IMR-90 (cell line): ENCODE data around the gene ST3GAL5. TPM values are rescaled to one million over a fixed set of nuclear protein-coding genes. Genes with fewer than 3 reads are reported as not detected.
A peak's percentile ranks its signal among the peaks of the same experiment; 100 is the strongest.

ENCODE experiments used
- ATAC-seq: fragments of 200-7000 bp; cut with Tn5 transposase; 2 replicates; pipeline ENCODE4 v1.9.1; 2020; ENCODE audit warnings: low read depth, mild to moderate bottlenecking, moderate library complexity
- BruUV-seq: library from RNA; stranded (reverse); fragments of 400-500 nt; replicated peaks from 2 replicates; lab custom pipeline; 2021; lab: Mats Ljungman, UMichigan
- CTCF ChIA-PET: fragments of 300-600 bp; formaldehyde crosslinking; extraction: SDS; loops from one replicate; lab custom pipeline; 2021; ENCODE audit warnings: antibody characterized with exemption; lab: Yijun Ruan, JAX
- POLR2A ChIA-PET: fragments of 300-600 bp; sonication (Branson Sonifier 250); formaldehyde crosslinking; loops from one replicate; lab custom pipeline; 2022; ENCODE audit warnings: antibody characterized with exemption; ENCODE audit not compliant: unreplicated experiment; lab: Charles Lee
- DNase-seq: peaks from one replicate; pipeline ENCODE4 v3.0.0; 2013
- H2AFZ ChIP-seq: replicated peaks from 2 replicates; pipeline ENCODE3; 2013; ENCODE audit warnings: low read length, mild to moderate bottlenecking; ENCODE audit not compliant: poor library complexity
- H2AK5ac ChIP-seq: 2 replicates; pipeline ENCODE4 v1.6.1; 2013; ENCODE audit warnings: low read depth, low read length, inconsistent platforms
- H2AK9ac ChIP-seq: replicated peaks from 2 replicates; pipeline ENCODE3; 2013; ENCODE audit warnings: mild to moderate bottlenecking, low read depth, low read length, moderate library complexity; ENCODE audit not compliant: poor library complexity
- H2BK120ac ChIP-seq: 2 replicates; pipeline ENCODE4 v1.6.1; 2013; ENCODE audit warnings: low read depth, low read length, inconsistent platforms
- H2BK15ac ChIP-seq: 3 replicates; pipeline ENCODE4 v1.6.1; 2013; ENCODE audit warnings: low read depth, low read length, inconsistent platforms
- H2BK20ac ChIP-seq: 2 replicates; pipeline ENCODE4 v1.6.1; 2013; ENCODE audit warnings: low read depth, mild to moderate bottlenecking, inconsistent platforms, low read length, moderate library complexity
- H2BK5ac ChIP-seq: 2 replicates; pipeline ENCODE4 v1.6.1; 2013; ENCODE audit warnings: mild to moderate bottlenecking, low read depth, low read length, inconsistent platforms; ENCODE audit not compliant: poor library complexity, severe bottlenecking
- H3K14ac ChIP-seq: replicated peaks from 2 replicates; pipeline ENCODE4 v1.6.1; 2013; ENCODE audit warnings: low read depth, low read length, inconsistent platforms
- H3K18ac ChIP-seq: 2 replicates; pipeline ENCODE4 v1.6.1; 2013; ENCODE audit warnings: low read depth, low read length, control low read depth
- H3K23ac ChIP-seq: 2 replicates; pipeline ENCODE4 v1.6.1; 2013; ENCODE audit warnings: low read depth, low read length, inconsistent platforms
- H3K27ac ChIP-seq: 2 replicates; pipeline ENCODE4 v1.5.1; 2013; ENCODE audit warnings: mild to moderate bottlenecking, control low read depth, low read length; ENCODE audit not compliant: insufficient read depth
- H3K27me3 ChIP-seq: 2 replicates; pipeline ENCODE4 v1.6.1; 2013; ENCODE audit warnings: low read length; ENCODE audit not compliant: control insufficient read depth, insufficient read depth
- H3K36me3 ChIP-seq: 2 replicates; pipeline ENCODE4 v1.6.1; 2013; ENCODE audit warnings: low read length, mixed read lengths; ENCODE audit not compliant: control insufficient read depth, insufficient read depth
- H3K4ac ChIP-seq: 2 replicates; pipeline ENCODE4 v1.6.1; 2013; ENCODE audit warnings: low read depth, low read length, inconsistent platforms
- H3K4me1 ChIP-seq: 2 replicates; pipeline ENCODE4 v1.6.1; 2013; ENCODE audit warnings: low read length, mixed read lengths; ENCODE audit not compliant: control insufficient read depth, insufficient read depth
- H3K4me2 ChIP-seq: 2 replicates; pipeline ENCODE4 v1.6.1; 2013; ENCODE audit warnings: low read depth, mild to moderate bottlenecking, control low read depth, low read length, moderate library complexity
- H3K4me3 ChIP-seq: 2 replicates; pipeline ENCODE4 v1.5.1; 2013; ENCODE audit warnings: low read depth, mild to moderate bottlenecking, control low read depth, low read length, moderate library complexity; ENCODE audit not compliant: insufficient read depth
- H3K56ac ChIP-seq: 2 replicates; pipeline ENCODE4 v1.6.1; 2013; ENCODE audit warnings: low read length, inconsistent platforms; ENCODE audit not compliant: insufficient read depth; ENCODE audit errors: extremely low read depth
- H3K79me1 ChIP-seq, 2 experiments: 2 replicates each; pipeline ENCODE4 v1.6.1; 2013; ENCODE audit warnings: low read length in 2 of 2, inconsistent platforms in 1 of 2, low read depth in 1 of 2
- H3K9ac ChIP-seq: 2 replicates; pipeline ENCODE4 v1.6.1; 2013; ENCODE audit warnings: low read depth, low read length, control low read depth
- H3K9me1 ChIP-seq: 2 replicates; pipeline ENCODE4 v1.6.1; 2013; ENCODE audit warnings: low read length, inconsistent platforms; ENCODE audit not compliant: insufficient read depth
- H3K9me3 ChIP-seq: 2 replicates; pipeline ENCODE4 v1.6.1; 2013; ENCODE audit warnings: low read length; ENCODE audit not compliant: control insufficient read depth, insufficient read depth
- H4K20me1 ChIP-seq: 2 replicates; pipeline ENCODE4 v1.6.1; 2013; ENCODE audit warnings: low read length, inconsistent platforms; ENCODE audit not compliant: insufficient read depth
- H4K5ac ChIP-seq: 2 replicates; pipeline ENCODE4 v1.6.1; 2013; ENCODE audit warnings: mild to moderate bottlenecking, low read depth, low read length, control low read depth
- H4K8ac ChIP-seq, 2 experiments: 2 replicates each; pipeline ENCODE4 v1.6.1; 2013; ENCODE audit warnings: low read depth in 2 of 2, low read length in 2 of 2, control low read depth in 1 of 2, inconsistent platforms in 1 of 2
- H4K91ac ChIP-seq: 2 replicates; pipeline ENCODE4 v1.6.1; 2013; ENCODE audit warnings: low read depth, low read length, inconsistent platforms; ENCODE audit not compliant: insufficient read depth
- CEBPB ChIP-seq: IDR thresholded peaks from 2 replicates; pipeline ENCODE4 v1.6.1; 2012; ENCODE audit warnings: low read depth, low read length, improper control_type of control experiment
- FOS ChIP-seq: fragments of 150-350 bp; IDR thresholded peaks from 2 replicates; pipeline ENCODE4 v1.6.1; 2016; ENCODE audit warnings: low read depth, low read length
- MAZ ChIP-seq: IDR thresholded peaks from 2 replicates; pipeline ENCODE4 v1.6.1; 2012; ENCODE audit warnings: low read depth, mild to moderate bottlenecking, low read length, improper control_type of control experiment, moderate library complexity, borderline replicate concordance
- NFE2L2 ChIP-seq: fragments of 150-350 bp; IDR thresholded peaks from 2 replicates; pipeline ENCODE4 v1.6.1; 2016; ENCODE audit warnings: low read depth, mild to moderate bottlenecking, low read length
- POLR2A ChIP-seq: IDR thresholded peaks from 2 replicates; pipeline ENCODE4 v1.6.1; 2012; ENCODE audit warnings: mild to moderate bottlenecking, low read depth, low read length
- RCOR1 ChIP-seq: IDR thresholded peaks from 2 replicates; pipeline ENCODE4 v1.6.1; 2012; ENCODE audit warnings: mild to moderate bottlenecking, low read length, improper control_type of control experiment; ENCODE audit not compliant: insufficient replicate concordance
- SMC3 ChIP-seq: fragments of 150-350 bp; IDR thresholded peaks from 2 replicates; pipeline ENCODE4 v1.6.1; 2016; ENCODE audit warnings: low read depth, mild to moderate bottlenecking, antibody characterized with exemption, low read length, moderate library complexity
- WGBS, 2 experiments: methylation state at CpG; one replicate each; pipeline versions ENCODE4 v1.1.5 to v1.1.7; 2013; ENCODE audit warnings: missing lambda C conversion rate in 2 of 2; ENCODE audit not compliant: insufficient read length in 1 of 2; ENCODE audit errors: extremely low coverage in 2 of 2; 5-methylcytosine and 5-hydroxymethylcytosine counted together
- dilution Hi-C: fragments of 300-500 bp; cut with HindIII; formaldehyde crosslinking; loops from one replicate; pipeline ENCODE4 v1.14.3; 2018; ENCODE audit warnings: low sequenced_read_pairs; ENCODE audit not compliant: unreplicated experiment
- in situ Hi-C: fragments of 300-500 bp; cut with MboI; formaldehyde crosslinking; loops from 3 replicates; pipeline ENCODE4 v1.14.3; 2019; ENCODE audit warnings: low sequenced_read_pairs, inconsistent platforms, mixed read lengths
- intact Hi-C: fragments of 100-400 bp; cut with micrococcal nuclease; formaldehyde crosslinking; loops from 2 replicates; pipeline ENCODE4 v1.10.0; 2022
- polyA plus RNA-seq, 3 experiments: library from polyadenylated mRNA; depleted of rRNA; stranded (reverse); fragments of >200 nt; gene quantifications; 2 replicates each; pipeline ENCODE4 v1.2.3, GENCODE V29; 2012; ENCODE audit warnings: low replicate concordance in 1 of 3
- total RNA-seq: library from RNA; depleted of rRNA; stranded (reverse); fragments of >200 nt; gene quantifications from 2 replicates; pipeline ENCODE4 v1.2.3, GENCODE V29; 2012
- TF ChIP-seq, protein P1 (sequence below): conservative IDR thresholded peaks from 2 replicates; pipeline ENCODE4 v1.5.1; 2012; ENCODE audit warnings: mild to moderate bottlenecking, low read depth, low read length, improper control_type of control experiment
- TF ChIP-seq, protein P2 (sequence below): fragments of 150-350 bp; IDR thresholded peaks from 2 replicates; pipeline ENCODE4 v1.6.1; 2016; ENCODE audit warnings: low read depth, mild to moderate bottlenecking, low read length, moderate library complexity, borderline replicate concordance

Gene ST3GAL5
- total and polyA plus RNA-seq, 2 of the 4 experiments (the other 2 are of a cell fraction), result 16.8 to 21.0 TPM

DNA sequence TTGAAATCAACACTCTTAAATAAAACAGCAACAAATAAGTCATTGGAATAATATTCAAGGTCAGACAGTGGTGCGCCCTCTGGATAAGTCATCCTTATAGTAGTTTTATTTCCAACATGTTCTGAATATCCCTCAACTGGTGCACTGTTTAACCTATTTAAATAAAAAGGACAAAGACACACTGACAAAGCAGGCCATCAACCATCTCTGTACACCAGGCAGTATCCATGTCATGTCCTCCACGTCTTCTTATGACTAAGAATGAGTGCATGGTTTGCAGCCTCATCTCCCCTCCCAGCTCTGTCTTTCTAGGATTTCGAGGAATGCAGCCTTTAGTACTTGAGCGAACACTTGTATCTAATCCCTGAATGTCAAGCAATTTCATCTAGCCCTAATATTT lies 42.4 kb downstream of the ST3GAL5 start:
- Histone ChIP-seq H3K18ac (no peak overlapping the region), H2BK20ac (no peak overlapping the region), H2AK9ac (no peak overlapping the region), H4K5ac (no peak overlapping the region), H4K91ac (no peak overlapping the region), H2BK120ac (no peak overlapping the region), H3K27ac (no peak overlapping the region), H2AK5ac (no peak overlapping the region), H3K56ac (no peak overlapping the region), H3K9ac (no peak overlapping the region), H2BK15ac (no peak overlapping the region), H4K8ac (no peak overlapping the region), H3K4ac (no peak overlapping the region), H3K4me2 (no peak overlapping the region), H2AFZ (no peak overlapping the region), H3K4me1 (peaks cover 4% of the 10 kb centered on the region), H3K36me3 (peaks cover 13% of the 10 kb centered on the region), H3K9me1 (peaks cover 10% of the 10 kb centered on the region; the same call in 1 of the 2 replicates), H4K20me1 (no peaks in the 10 kb centered on the region), H3K14ac (no peak overlapping the region), H3K9me3 (no peaks in the 10 kb centered on the region), H3K27me3 (no peaks in the 10 kb centered on the region), H3K4me3 (no peak overlapping the region), H2BK5ac (peak overlapping the region; percentile 21), H3K23ac (no peak overlapping the region), H3K79me1 (no peaks in the 10 kb centered on the region)
- 40% methylated on average over 2 of the region's 4 CpGs; no CpG with 5 or more reads in 1 of the 2 experiments for WGBS, 2 experiments
- no TSS peak for BruUV-seq
- in situ Hi-C loops (no loop called here), dilution Hi-C loops (no loop called here), intact Hi-C loops (loop anchor here (1.0 kb wide), 1 partner anchor 40 kb away; no protein-coding TSS in a partner anchor)
- ChIA-PET POLR2A (no interaction called here), CTCF (no interaction called here)
- DNase-seq (peak; percentile 91), ATAC-seq (peak; percentile 89)
- no peak for TF ChIP-seq MAZ
- TF ChIP-seq, protein P1, sequence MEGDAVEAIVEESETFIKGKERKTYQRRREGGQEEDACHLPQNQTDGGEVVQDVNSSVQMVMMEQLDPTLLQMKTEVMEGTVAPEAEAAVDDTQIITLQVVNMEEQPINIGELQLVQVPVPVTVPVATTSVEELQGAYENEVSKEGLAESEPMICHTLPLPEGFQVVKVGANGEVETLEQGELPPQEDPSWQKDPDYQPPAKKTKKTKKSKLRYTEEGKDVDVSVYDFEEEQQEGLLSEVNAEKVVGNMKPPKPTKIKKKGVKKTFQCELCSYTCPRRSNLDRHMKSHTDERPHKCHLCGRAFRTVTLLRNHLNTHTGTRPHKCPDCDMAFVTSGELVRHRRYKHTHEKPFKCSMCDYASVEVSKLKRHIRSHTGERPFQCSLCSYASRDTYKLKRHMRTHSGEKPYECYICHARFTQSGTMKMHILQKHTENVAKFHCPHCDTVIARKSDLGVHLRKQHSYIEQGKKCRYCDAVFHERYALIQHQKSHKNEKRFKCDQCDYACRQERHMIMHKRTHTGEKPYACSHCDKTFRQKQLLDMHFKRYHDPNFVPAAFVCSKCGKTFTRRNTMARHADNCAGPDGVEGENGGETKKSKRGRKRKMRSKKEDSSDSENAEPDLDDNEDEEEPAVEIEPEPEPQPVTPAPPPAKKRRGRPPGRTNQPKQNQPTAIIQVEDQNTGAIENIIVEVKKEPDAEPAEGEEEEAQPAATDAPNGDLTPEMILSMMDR, result no peak
- TF ChIP-seq NFE2L2, result no peak
- TF ChIP-seq CEBPB, result no peak
- no peak for TF ChIP-seq POLR2A
- TF ChIP-seq, protein P2, sequence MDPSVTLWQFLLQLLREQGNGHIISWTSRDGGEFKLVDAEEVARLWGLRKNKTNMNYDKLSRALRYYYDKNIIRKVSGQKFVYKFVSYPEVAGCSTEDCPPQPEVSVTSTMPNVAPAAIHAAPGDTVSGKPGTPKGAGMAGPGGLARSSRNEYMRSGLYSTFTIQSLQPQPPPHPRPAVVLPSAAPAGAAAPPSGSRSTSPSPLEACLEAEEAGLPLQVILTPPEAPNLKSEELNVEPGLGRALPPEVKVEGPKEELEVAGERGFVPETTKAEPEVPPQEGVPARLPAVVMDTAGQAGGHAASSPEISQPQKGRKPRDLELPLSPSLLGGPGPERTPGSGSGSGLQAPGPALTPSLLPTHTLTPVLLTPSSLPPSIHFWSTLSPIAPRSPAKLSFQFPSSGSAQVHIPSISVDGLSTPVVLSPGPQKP, result no peak
- TF ChIP-seq FOS, result no peak
- TF ChIP-seq SMC3, result no peak
- no peak for TF ChIP-seq RCOR1
